ENCODE results near the gene TCEAL7. TPM values are rescaled to one million over a fixed set of nuclear protein-coding genes. Genes with fewer than 3 reads are reported as not detected.
"Not testable (repeated sequence)": the region's sequence is repeated elsewhere in the genome, so short reads cannot be mapped to it uniquely, and the experiment has no call there.

The TCEAL7 gene
- total and polyA plus RNA-seq, 9 of the 15 experiments (the other 6 are each of a cell fraction or from before 2014, with no cell fraction given), result 0.07 to 0.34 (median 0.13) TPM; not detected in 4

DNA sequence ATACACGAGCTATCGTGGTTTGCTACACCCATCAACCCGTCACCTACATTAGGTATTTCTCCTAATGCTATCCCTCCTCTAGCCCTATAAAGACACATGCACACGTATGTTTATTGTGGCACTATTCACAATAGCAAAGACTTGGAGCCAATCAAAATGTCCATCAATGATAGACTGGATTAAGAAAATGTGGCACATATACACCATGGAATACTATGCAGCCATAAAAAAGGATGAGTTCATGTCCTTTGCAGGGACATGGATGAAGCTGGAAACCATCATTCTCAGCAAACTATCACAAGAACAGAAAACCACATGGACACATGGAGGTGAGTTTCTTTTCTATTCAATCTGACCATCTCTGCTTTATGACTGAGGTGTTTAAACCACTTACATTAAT, 24.4 kb upstream of the TCEAL7 start:
- H3K9me3 ChIP-seq (replicated peaks; ENCODE audit: control insufficient read depth, insufficient read depth, low read depth, low read length); in situ Hi-C loops (cut with MboI); CTCF ChIA-PET (ENCODE audit: low intra/inter-chr PET ratio): not testable (repeated sequence)

DNA sequence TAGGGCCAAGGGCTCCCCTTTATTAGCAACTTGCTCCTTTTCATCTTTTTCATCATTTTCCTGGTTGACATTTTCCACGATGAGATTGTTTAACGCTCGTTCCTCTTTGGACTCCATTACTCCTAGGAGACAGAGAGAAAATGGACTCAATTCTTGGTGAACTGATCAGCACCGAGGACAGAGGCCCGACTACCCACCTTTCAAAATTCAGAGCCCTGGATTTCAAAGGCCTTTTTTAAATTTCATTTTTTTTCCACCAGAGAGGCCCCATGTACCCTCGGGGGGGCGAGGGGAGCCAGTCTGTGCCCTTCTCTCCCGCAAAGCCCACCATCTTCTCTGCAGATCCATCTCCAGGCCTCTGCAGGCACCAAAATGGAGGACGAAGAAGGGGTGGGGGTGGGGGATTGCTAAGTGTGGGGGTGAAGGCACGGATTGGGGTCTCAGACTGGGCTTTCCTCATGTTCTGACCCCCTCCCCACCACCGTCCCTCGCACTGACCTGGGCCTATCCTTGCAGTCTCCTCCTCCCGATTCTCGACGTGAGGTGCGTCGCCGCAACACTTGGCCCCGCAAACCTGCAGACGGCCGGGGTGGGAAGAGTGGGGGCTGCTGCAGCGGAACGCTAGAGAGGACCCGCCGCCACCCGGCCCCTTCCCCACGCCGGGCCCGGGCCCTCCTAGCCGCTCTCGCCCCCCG, 20.0 kb upstream of the TCEAL7 start:
- CTCF ChIA-PET (ENCODE audit: low intra/inter-chr PET ratio), result no interaction called here
- Histone ChIP-seq H3K9ac (ENCODE audit: insufficient read depth in 1 of 2, low read depth in 2 of 2, low read length in 2 of 2) (peak overlapping the region; percentile 54 to 89; a peak in 3 of 4 replicates), H3K4me2 (ENCODE audit: insufficient read depth, low read length) (peak overlapping the region; percentile 82; the same call in 1 of the 2 replicates), H4K20me1 (replicated peaks; ENCODE audit: control insufficient read depth, insufficient read depth, low read length) (no peaks in the 10 kb centered on the region), H2AFZ (ENCODE audit: low read depth, low read length) (peak overlapping the region; percentile 92; the same call in 1 of the 2 replicates), H3K36me3 (ENCODE audit: control insufficient read depth, insufficient read depth, low read length) (no peaks in the 10 kb centered on the region), H3K4me3 (peak overlapping the region; percentile 60), H3K9me3 (replicated peaks; ENCODE audit: control insufficient read depth, insufficient read depth, low read depth, low read length) (no peaks in the 10 kb centered on the region), H3K4me1 (replicated peaks in 1 of 2; ENCODE audit: control insufficient read depth in 2 of 2, insufficient read depth in 2 of 2, low read length in 2 of 2) (peaks cover 0 to 11% of the 10 kb centered on the region in 2 experiments; a peak in 2 of 5 replicates), H3K27me3 (ENCODE audit: control insufficient read depth in 2 of 2, insufficient read depth in 2 of 2, low read length in 2 of 2) (no peaks in the 10 kb centered on the region), H3K9me1 (ENCODE audit: control insufficient read depth, insufficient read depth, low read length) (no peaks in the 10 kb centered on the region), H3K79me2 (ENCODE audit: control insufficient read depth, insufficient read depth, low read length) (no peaks in the 10 kb centered on the region), H3K27ac (ENCODE audit: extremely low read depth, low read depth, low read length) (no peak overlapping the region)
- POLR2A ChIA-PET, result no interaction called here
- intact Hi-C loops (cut with micrococcal nuclease), result no loop called here
- ATAC-seq, result peak; percentile 48
- DNase-seq (ENCODE audit: extremely low read depth in 1 of 4, low spot score in 3 of 4), result no peak
- in situ Hi-C loops (cut with MboI), result no loop called here
- 42% methylated on average over 5 of the region's 32 CpGs for WGBS (ENCODE audit: insufficient coverage, low coverage, missing lambda C conversion rate)
- no peak for FAIRE-seq
- no TSS peak for BruUV-seq (replicated peaks)
- TF ChIP-seq ZNF212 (CRISPR knock-in tag; IDR thresholded peaks at IDR 0.05) (no peak), ERF (CRISPR knock-in tag; IDR thresholded peaks at IDR 0.05) (no peak), EHMT2 (IDR thresholded peaks at IDR 0.05) (0 out of 2 replicates have a peak, but pooled peaks have one; percentile 14), NR4A1 (CRISPR knock-in tag; IDR thresholded peaks at IDR 0.05) (no peak), NR4A1 (tag; IDR thresholded peaks at IDR 0.05) (no peak)
- TF ChIP-seq, protein P1, sequence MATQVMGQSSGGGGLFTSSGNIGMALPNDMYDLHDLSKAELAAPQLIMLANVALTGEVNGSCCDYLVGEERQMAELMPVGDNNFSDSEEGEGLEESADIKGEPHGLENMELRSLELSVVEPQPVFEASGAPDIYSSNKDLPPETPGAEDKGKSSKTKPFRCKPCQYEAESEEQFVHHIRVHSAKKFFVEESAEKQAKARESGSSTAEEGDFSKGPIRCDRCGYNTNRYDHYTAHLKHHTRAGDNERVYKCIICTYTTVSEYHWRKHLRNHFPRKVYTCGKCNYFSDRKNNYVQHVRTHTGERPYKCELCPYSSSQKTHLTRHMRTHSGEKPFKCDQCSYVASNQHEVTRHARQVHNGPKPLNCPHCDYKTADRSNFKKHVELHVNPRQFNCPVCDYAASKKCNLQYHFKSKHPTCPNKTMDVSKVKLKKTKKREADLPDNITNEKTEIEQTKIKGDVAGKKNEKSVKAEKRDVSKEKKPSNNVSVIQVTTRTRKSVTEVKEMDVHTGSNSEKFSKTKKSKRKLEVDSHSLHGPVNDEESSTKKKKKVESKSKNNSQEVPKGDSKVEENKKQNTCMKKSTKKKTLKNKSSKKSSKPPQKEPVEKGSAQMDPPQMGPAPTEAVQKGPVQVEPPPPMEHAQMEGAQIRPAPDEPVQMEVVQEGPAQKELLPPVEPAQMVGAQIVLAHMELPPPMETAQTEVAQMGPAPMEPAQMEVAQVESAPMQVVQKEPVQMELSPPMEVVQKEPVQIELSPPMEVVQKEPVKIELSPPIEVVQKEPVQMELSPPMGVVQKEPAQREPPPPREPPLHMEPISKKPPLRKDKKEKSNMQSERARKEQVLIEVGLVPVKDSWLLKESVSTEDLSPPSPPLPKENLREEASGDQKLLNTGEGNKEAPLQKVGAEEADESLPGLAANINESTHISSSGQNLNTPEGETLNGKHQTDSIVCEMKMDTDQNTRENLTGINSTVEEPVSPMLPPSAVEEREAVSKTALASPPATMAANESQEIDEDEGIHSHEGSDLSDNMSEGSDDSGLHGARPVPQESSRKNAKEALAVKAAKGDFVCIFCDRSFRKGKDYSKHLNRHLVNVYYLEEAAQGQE (IDR thresholded peaks at IDR 0.05; ENCODE audit: borderline replicate concordance), result peak; percentile 83
- TF ChIP-seq, protein P1 (CRISPR knock-in tag; IDR thresholded peaks at IDR 0.05; ENCODE audit: low read depth), result no peak

More for the DNA sequence above, 24.4 kb upstream of the TCEAL7 start:
- H3K4me2 ChIP-seq (ENCODE audit: insufficient read depth, low read length); H4K20me1 ChIP-seq (replicated peaks; ENCODE audit: control insufficient read depth, insufficient read depth, low read length); H3K27ac ChIP-seq (ENCODE audit: extremely low read depth, low read depth, low read length); BruUV-seq (replicated peaks); FAIRE-seq; H3K4me3 ChIP-seq; intact Hi-C loops (cut with micrococcal nuclease); H2AFZ ChIP-seq (ENCODE audit: low read depth, low read length); H3K27me3 ChIP-seq (ENCODE audit: control insufficient read depth in 2 of 2, insufficient read depth in 2 of 2, low read length in 2 of 2); H3K36me3 ChIP-seq (ENCODE audit: control insufficient read depth, insufficient read depth, low read length); H3K79me2 ChIP-seq (ENCODE audit: control insufficient read depth, insufficient read depth, low read length); H3K9ac ChIP-seq (ENCODE audit: insufficient read depth in 1 of 2, low read depth in 2 of 2, low read length in 2 of 2); DNase-seq (ENCODE audit: extremely low read depth in 1 of 4, low spot score in 3 of 4); POLR2A ChIA-PET; H3K9me1 ChIP-seq (ENCODE audit: control insufficient read depth, insufficient read depth, low read length); H3K4me1 ChIP-seq (replicated peaks in 1 of 2; ENCODE audit: control insufficient read depth in 2 of 2, insufficient read depth in 2 of 2, low read length in 2 of 2); ATAC-seq: not testable (repeated sequence)
- TF ChIP-seq ZNF146 (CRISPR knock-in tag; IDR thresholded peaks at IDR 0.05; ENCODE audit: unreplicated experiment) (peak; percentile 73), RBM25 (IDR thresholded peaks at IDR 0.05; ENCODE audit: low read depth, low read length, severe bottlenecking) (peak; percentile 42)
- WGBS (ENCODE audit: insufficient coverage, low coverage, missing lambda C conversion rate), result 19% methylated on average over 3 of the region's 4 CpGs

Data from K562 (cell line).